Measurements from ENCODE around the gene EEF2. TPM values are rescaled to one million over a fixed set of nuclear protein-coding genes. Genes with fewer than 3 reads are reported as not detected.
"Not testable (repeated sequence)": the region's sequence is repeated elsewhere in the genome, so short reads cannot be mapped to it uniquely, and the experiment has no call there.

EEF2 gene
- total RNA-seq, 1 donor from 2014 or later: 2,896 TPM

GRCh38 chr19:3959766-3960131 is 25.5 kb downstream of the EEF2 start:
- Mint-ChIP-seq H3K4me1 (ENCODE audit: unreplicated experiment) (no peaks in the 10 kb centered on the region), H3K36me3 (ENCODE audit: low read depth, unreplicated experiment) (peaks cover 20% of the 10 kb centered on the region), H3K9me3 (ENCODE audit: unreplicated experiment) (no peaks in the 10 kb centered on the region), H3K4me3 (ENCODE audit: unreplicated experiment) (peak overlapping the region; percentile 56), H3K27ac (ENCODE audit: unreplicated experiment) (no peak overlapping the region), H3K27me3 (ENCODE audit: unreplicated experiment) (peaks cover 15% of the 10 kb centered on the region)
- DNase-seq (ENCODE audit: low spot score): no peak
- no peak for TF ChIP-seq CTCF (IDR thresholded peaks at IDR 0.05; ENCODE audit: unreplicated experiment)

GRCh38 chr19:3958836-3959765 is 26.2 kb downstream of the EEF2 start:
- Mint-ChIP-seq H3K4me3 (ENCODE audit: unreplicated experiment) (no peak overlapping the region), H3K4me1 (ENCODE audit: unreplicated experiment) (no peaks in the 10 kb centered on the region), H3K27ac (ENCODE audit: unreplicated experiment) (no peak overlapping the region), H3K27me3 (ENCODE audit: unreplicated experiment) (peaks cover 18% of the 10 kb centered on the region), H3K36me3 (ENCODE audit: low read depth, unreplicated experiment) (peaks cover 20% of the 10 kb centered on the region), H3K9me3 (ENCODE audit: unreplicated experiment) (no peaks in the 10 kb centered on the region)
- no peak for DNase-seq (ENCODE audit: low spot score)
- no peak for TF ChIP-seq CTCF (IDR thresholded peaks at IDR 0.05; ENCODE audit: unreplicated experiment)

- H3K27me3 Mint-ChIP-seq (ENCODE audit: unreplicated experiment): peaks cover 23% of the 10 kb centered on the region
- H3K27ac Mint-ChIP-seq (ENCODE audit: unreplicated experiment): no peak overlapping the region
- peaks cover 9% of the 10 kb centered on the region for H3K36me3 Mint-ChIP-seq (ENCODE audit: low read depth, unreplicated experiment)
- TF ChIP-seq CTCF (IDR thresholded peaks at IDR 0.05; ENCODE audit: unreplicated experiment): no peak
- no peak overlapping the region for H3K4me3 Mint-ChIP-seq (ENCODE audit: unreplicated experiment)
- no peaks in the 10 kb centered on the region for H3K4me1 Mint-ChIP-seq (ENCODE audit: unreplicated experiment)
- H3K9me3 Mint-ChIP-seq (ENCODE audit: unreplicated experiment): no peaks in the 10 kb centered on the region
- no peak for DNase-seq (ENCODE audit: low spot score)
Measured at GRCh38 chr19:3955688-3956087, 29.6 kb downstream of the EEF2 start.

- not testable (repeated sequence) for DNase-seq (ENCODE audit: low spot score); H3K4me1 Mint-ChIP-seq (ENCODE audit: unreplicated experiment); H3K9me3 Mint-ChIP-seq (ENCODE audit: unreplicated experiment); H3K4me3 Mint-ChIP-seq (ENCODE audit: unreplicated experiment); H3K27ac Mint-ChIP-seq (ENCODE audit: unreplicated experiment); H3K36me3 Mint-ChIP-seq (ENCODE audit: low read depth, unreplicated experiment)
- peaks cover 23% of the 10 kb centered on the region for H3K27me3 Mint-ChIP-seq (ENCODE audit: unreplicated experiment)
Measured at GRCh38 chr19:3955276-3955675, 30.0 kb downstream of the EEF2 start.

- no peak overlapping the region for H3K4me3 Mint-ChIP-seq (ENCODE audit: unreplicated experiment)
- H3K27ac Mint-ChIP-seq (ENCODE audit: unreplicated experiment): no peak overlapping the region
Measured at GRCh38 chr19:3954107-3954506, 31.2 kb downstream of the EEF2 start.

GRCh38 chr19:3952755-3953276 is 32.4 kb downstream of the EEF2 start:
- H3K4me1 Mint-ChIP-seq (ENCODE audit: unreplicated experiment): not testable (repeated sequence)

More at GRCh38 chr19:3954107-3954506, 31.2 kb downstream of the EEF2 start:
- Mint-ChIP-seq H3K27me3 (ENCODE audit: unreplicated experiment) (peaks cover 23% of the 10 kb centered on the region), H3K4me1 (ENCODE audit: unreplicated experiment) (no peaks in the 10 kb centered on the region), H3K36me3 (ENCODE audit: low read depth, unreplicated experiment) (peaks cover 6% of the 10 kb centered on the region), H3K9me3 (ENCODE audit: unreplicated experiment) (no peaks in the 10 kb centered on the region)
- TF ChIP-seq CTCF (IDR thresholded peaks at IDR 0.05; ENCODE audit: unreplicated experiment): no peak
- no peak for DNase-seq (ENCODE audit: low spot score)

More at GRCh38 chr19:3952755-3953276, 32.4 kb downstream of the EEF2 start:
- Mint-ChIP-seq H3K27me3 (ENCODE audit: unreplicated experiment) (peaks cover 26% of the 10 kb centered on the region), H3K27ac (ENCODE audit: unreplicated experiment) (peak overlapping the region; percentile 24)
- H3K9me3 Mint-ChIP-seq (ENCODE audit: unreplicated experiment); DNase-seq (ENCODE audit: low spot score); H3K4me3 Mint-ChIP-seq (ENCODE audit: unreplicated experiment); H3K36me3 Mint-ChIP-seq (ENCODE audit: low read depth, unreplicated experiment): not testable (repeated sequence)

Measured in endothelial cell (in vitro differentiated cells).